Measurements from ENCODE around the gene UGT1A4.

- no peak for TF ChIP-seq RCOR1 (conservative IDR thresholded peaks at IDR 0.05; ENCODE audit: low read depth, low read length)
- no peak for TF ChIP-seq EZH2 (IDR thresholded peaks at IDR 0.05; ENCODE audit: borderline replicate concordance, control insufficient read depth, low read depth, low read length)
- no peak for TF ChIP-seq CTCF (IDR thresholded peaks at IDR 0.05 in 2 of 3, conservative IDR thresholded peaks at IDR 0.05 in 1 of 3; ENCODE audit: control insufficient read depth in 2 of 3, extremely low read depth in 1 of 3, insufficient read depth in 1 of 3, low read depth in 3 of 3, low read length in 3 of 3)
- no peak for TF ChIP-seq POLR2AphosphoS5 (IDR thresholded peaks at IDR 0.05; ENCODE audit: low read length)
- TF ChIP-seq POLR2A (IDR thresholded peaks at IDR 0.05; ENCODE audit: low read depth, low read length), result no peak
These were observed 40.3 kb downstream of the UGT1A4 start for GRCh38 chr2:233758849-233759248.

All from GM12878 (cell line).